Activated effector memory CD4-positive, alpha-beta T cell treated with anti-CD3 and anti-CD28 coated beads, Interleukin-2, amount 50 U/mL, for 16 hours (primary cell): ENCODE data around the gene SLC2A9.

Experiments used
- DNase-seq: peaks from one replicate; pipeline ENCODE4 v3.0.0-alpha.2; 2020

Gene SLC2A9

GRCh38 chr4:10041036-10041435 is 19.7 kb upstream of the SLC2A9 start:
- no peak for DNase-seq

- no peak for DNase-seq
These were observed 19.0 kb upstream of the SLC2A9 start for GRCh38 chr4:10040049-10040892.

- no peak for DNase-seq
These were observed 15.6 kb upstream of the SLC2A9 start for GRCh38 chr4:10036807-10037342.

- peak; percentile 56 for DNase-seq
These were observed 13.8 kb upstream of the SLC2A9 start for GRCh38 chr4:10035130-10035529.

GRCh38 chr4:10034612-10035104 is 13.4 kb upstream of the SLC2A9 start:
- DNase-seq = no peak

GRCh38 chr4:10034136-10034535 is 12.8 kb upstream of the SLC2A9 start:
- peak; percentile 33 for DNase-seq

GRCh38 chr4:10033191-10033881 is 12.0 kb upstream of the SLC2A9 start:
- peak; percentile 50 for DNase-seq

GRCh38 chr4:10032625-10033024 is 11.3 kb upstream of the SLC2A9 start:
- peak; percentile 46 for DNase-seq

GRCh38 chr4:10031668-10032590 is 10.6 kb upstream of the SLC2A9 start:
- DNase-seq = peak; percentile 34

GRCh38 chr4:10030972-10031667 is 9.8 kb upstream of the SLC2A9 start:
- peak; percentile 4 for DNase-seq

- DNase-seq = no peak
These were observed 8.1 kb upstream of the SLC2A9 start for GRCh38 chr4:10029403-10029802.

- DNase-seq = peak; percentile 24
These were observed 7.6 kb upstream of the SLC2A9 start for GRCh38 chr4:10028910-10029309.

- DNase-seq = peak; percentile 19
These were observed 5.2 kb upstream of the SLC2A9 start for GRCh38 chr4:10026485-10026884.

GRCh38 chr4:10025230-10025806 is 4.0 kb upstream of the SLC2A9 start:
- no peak for DNase-seq

GRCh38 chr4:10024303-10024702 is 3.0 kb upstream of the SLC2A9 start:
- no peak for DNase-seq

- peak; percentile 14 for DNase-seq
These were observed 2.5 kb upstream of the SLC2A9 start for GRCh38 chr4:10023806-10024205.

GRCh38 chr4:10023050-10023419 is 1.7 kb upstream of the SLC2A9 start:
- no peak for DNase-seq

GRCh38 chr4:10022346-10023049 is 1.2 kb upstream of the SLC2A9 start:
- peak; percentile 12 for DNase-seq

GRCh38 chr4:10021653-10022023 is 341 bp upstream of the SLC2A9 start:
- DNase-seq = no peak

- DNase-seq = peak; percentile 53
These were observed 1.2 kb downstream of the SLC2A9 start for GRCh38 chr4:10020106-10020505.

- DNase-seq = peak; percentile 60
These were observed 1.7 kb downstream of the SLC2A9 start for GRCh38 chr4:10019521-10020051.
